Fibroblast of gingiva (primary cell): ENCODE data around the gene ANXA4.

ENCODE experiments used
- DNase-seq: peaks from one replicate; pipeline ENCODE4 v3.0.0-alpha.2; 2011; ENCODE audit warnings: low read depth

Gene ANXA4

DNA sequence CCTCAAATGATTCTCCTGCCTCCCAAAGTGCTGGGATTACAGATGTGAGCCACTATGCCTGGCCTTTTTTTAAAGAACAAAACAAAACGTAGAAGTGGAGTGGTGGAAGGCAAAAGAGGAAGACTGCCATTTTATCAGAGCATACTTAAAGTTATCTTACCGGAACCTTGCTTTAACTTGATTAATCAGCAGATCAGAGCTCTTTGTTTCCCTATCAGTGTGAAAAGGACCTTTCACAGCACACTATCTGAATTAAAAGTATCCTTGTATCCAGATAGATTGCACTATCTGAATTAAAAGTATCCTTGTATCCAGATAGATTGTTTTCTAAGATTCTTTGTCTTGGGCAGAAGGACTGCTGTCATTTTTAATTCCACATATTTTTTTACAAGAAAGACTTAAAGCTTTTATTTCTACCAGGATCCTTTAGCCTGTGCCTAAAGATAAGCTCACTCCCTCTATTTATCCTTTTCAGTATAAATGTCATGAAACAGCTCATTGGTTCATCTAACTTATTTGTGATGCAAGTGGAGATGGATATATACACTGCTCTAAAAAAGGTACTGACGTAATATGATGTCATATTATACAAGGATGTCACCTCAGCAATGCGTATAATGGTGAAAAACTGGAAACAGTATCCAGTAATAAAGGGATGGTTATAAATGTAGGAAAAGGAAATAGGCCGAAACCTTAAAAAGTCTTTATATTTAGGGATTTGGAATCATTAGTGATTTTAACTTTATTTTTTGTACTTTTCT lies 105.3 kb downstream of the ANXA4 start:
- DNase-seq = no peak

DNA sequence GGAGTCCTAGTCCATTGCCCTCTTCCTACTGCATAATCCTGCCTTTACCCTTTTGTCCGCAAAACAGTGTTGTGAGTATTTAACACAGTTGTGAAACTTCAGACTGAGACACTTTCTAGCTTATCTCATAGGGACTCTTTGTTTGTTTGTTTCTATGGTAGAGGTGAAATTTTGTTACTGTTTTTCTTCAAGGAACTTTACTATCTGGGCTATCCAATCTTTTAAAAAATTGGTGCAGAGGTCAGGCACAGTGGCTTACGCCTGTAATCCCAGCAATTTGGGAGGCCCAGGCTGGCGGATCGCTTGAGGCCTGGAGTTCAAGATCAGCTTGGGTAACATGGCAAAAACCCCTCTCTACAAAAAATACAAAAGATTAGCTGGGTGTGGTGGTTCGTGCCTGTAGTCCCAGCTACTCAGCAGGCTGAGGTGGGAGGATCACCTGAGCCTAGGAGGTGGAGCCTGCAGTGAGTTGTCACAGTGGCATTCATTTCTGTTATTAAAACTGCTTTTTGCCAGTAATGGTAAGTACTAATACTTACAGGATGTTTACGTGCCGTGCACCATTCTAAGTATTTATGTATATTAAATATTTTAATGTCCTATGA lies 106.4 kb downstream of the ANXA4 start:
- no peak for DNase-seq

DNA sequence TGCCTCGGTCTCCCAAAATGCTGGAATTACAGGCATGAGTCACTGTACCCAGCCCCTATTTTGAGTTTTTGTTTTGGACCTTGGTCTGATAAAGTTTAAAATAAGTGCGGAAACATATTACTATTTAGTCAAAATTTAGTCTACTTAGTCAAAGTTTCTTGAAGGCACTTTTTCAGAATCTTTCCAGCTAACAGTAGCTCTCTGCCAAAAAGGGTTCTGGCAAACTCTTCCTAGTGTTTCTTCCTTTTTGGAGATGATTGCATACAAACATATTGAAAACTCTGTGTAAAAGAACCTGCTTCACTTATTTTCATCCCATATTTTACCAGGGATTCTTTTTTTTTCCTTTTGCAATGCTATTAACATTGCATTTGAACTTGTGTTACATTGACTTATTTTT lies 116.3 kb downstream of the ANXA4 start:
- no peak for DNase-seq

DNA sequence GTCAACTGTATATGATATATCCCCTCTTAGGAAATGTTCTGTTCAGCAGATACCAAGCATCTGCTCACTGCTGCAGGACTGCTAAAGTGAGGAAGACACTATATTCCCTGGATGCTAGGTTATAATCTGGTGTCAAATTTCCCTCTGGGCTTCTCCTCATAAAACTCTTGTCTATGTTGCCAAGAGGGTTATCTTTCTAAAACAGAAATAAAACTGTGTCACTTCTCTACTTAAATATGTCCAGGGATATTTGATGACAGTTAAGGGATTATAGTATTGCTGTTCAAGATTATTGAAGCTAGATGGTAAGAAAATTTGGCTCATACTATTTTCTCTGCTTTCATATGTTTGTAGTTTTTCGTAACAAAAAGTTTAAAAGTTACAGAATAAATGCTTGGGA lies 121.4 kb downstream of the ANXA4 start:
- DNase-seq = no peak
